Astrocyte of the cerebellum (primary cell): ENCODE measurements around the gene CLEC3B.
A peak's percentile ranks its signal among the peaks of the same experiment; 100 is the strongest.
"Not testable (repeated sequence)": the region's sequence is repeated elsewhere in the genome, so short reads cannot be mapped to it uniquely, and the experiment has no call there.

Experiments
- DNase-seq: peaks from one replicate; pipeline ENCODE4 v3.0.0-alpha.2; 2011; ENCODE audit warnings: low read depth
- H3K4me3 ChIP-seq: 2 replicates; pipeline ENCODE4 v1.5.1; 2011; ENCODE audit warnings: mild to moderate bottlenecking, low read depth, low read length, moderate library complexity
- in situ Hi-C: cut with HindIII; loops from 2 replicates; pipeline ENCODE4 v1.10.0; 2017; ENCODE audit warnings: low sequenced_read_pairs
- TF ChIP-seq, protein P1 (sequence below): IDR thresholded peaks from 2 replicates; pipeline ENCODE4 v1.5.1; 2012; ENCODE audit warnings: low read length, low read depth, moderate library complexity, mild to moderate bottlenecking; ENCODE audit errors: missing control alignments

CLEC3B gene

DNA sequence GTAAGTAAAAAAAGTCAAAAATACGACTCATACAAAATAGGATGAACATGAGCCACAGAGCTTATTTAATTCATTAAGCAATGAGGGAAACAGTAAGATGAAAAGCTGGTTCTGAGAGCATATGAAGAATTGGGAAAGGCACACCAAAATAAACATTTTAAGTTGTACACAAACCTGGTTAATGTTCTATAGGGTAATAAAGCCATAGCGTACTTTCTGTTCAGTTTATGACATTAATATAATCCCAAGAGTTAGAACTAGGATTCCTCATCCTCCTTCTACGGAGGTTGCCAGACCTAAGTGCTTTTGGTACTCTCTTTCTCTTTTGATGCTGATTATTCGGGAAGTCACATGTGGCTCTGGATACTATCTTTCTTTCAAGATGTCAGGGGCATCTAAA lies 41.4 kb downstream of the CLEC3B start:
- TF ChIP-seq, protein P1, sequence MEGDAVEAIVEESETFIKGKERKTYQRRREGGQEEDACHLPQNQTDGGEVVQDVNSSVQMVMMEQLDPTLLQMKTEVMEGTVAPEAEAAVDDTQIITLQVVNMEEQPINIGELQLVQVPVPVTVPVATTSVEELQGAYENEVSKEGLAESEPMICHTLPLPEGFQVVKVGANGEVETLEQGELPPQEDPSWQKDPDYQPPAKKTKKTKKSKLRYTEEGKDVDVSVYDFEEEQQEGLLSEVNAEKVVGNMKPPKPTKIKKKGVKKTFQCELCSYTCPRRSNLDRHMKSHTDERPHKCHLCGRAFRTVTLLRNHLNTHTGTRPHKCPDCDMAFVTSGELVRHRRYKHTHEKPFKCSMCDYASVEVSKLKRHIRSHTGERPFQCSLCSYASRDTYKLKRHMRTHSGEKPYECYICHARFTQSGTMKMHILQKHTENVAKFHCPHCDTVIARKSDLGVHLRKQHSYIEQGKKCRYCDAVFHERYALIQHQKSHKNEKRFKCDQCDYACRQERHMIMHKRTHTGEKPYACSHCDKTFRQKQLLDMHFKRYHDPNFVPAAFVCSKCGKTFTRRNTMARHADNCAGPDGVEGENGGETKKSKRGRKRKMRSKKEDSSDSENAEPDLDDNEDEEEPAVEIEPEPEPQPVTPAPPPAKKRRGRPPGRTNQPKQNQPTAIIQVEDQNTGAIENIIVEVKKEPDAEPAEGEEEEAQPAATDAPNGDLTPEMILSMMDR, result no peak
- in situ Hi-C loops, result no loop called here
- no peak for DNase-seq
- no peak overlapping the region for H3K4me3 ChIP-seq

- in situ Hi-C loops, result no loop called here
- TF ChIP-seq, protein P1, result no peak
- no peak for DNase-seq
Measured at GRCh38 chr3:45067941-45068340, 41.8 kb downstream of the CLEC3B start.

DNA sequence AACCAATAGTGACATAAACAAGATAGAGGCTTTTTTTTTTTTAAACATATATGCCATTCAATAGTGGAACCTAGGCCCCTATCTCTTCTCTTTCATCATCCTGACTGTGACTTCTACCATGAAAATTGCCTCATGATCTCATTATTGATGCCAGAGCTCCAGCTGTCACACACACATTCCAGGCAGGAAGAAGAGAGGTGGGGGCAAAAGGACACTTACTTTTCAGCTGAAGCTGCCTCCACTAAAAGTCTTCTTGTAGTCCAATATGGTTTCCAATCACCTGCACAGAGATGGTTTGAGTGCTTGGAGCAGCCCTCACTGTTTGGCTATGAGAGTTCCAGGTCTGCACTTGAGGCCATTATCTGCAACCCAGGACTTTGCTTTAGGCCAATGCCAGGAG lies 45.0 kb downstream of the CLEC3B start:
- DNase-seq, result no peak
- TF ChIP-seq, protein P1, result no peak
- in situ Hi-C loops, result no loop called here
- no peak overlapping the region for H3K4me3 ChIP-seq

More at GRCh38 chr3:45067941-45068340, 41.8 kb downstream of the CLEC3B start:
- no peak overlapping the region for H3K4me3 ChIP-seq

GRCh38 chr3:45075821-45076625 lies 49.9 kb downstream of the CLEC3B start:
- TF ChIP-seq, protein P1, result no peak
- DNase-seq, result no peak
- H3K4me3 ChIP-seq, result no peak overlapping the region
- in situ Hi-C loops, result no loop called here

DNA sequence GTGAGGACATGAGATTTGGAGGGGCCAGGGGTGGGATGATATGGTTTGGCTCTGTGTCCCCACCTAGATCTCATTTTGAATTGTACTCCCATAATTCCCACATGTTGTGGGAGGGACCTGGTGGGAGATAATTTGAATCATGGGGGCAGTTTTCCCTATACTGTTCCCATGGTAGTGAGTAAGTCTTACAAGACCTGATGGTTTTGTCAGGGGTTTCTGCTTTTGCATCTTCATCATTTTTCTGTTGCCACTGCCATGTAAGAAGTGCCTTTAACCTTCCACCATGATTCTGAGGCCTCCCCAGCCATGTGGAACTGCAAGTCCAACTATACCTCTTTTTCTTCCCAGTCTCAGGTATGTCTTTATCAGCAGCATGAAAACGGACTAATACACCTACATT lies 52.2 kb downstream of the CLEC3B start:
- H3K4me3 ChIP-seq, in situ Hi-C loops, DNase-seq: not testable (repeated sequence)

DNA sequence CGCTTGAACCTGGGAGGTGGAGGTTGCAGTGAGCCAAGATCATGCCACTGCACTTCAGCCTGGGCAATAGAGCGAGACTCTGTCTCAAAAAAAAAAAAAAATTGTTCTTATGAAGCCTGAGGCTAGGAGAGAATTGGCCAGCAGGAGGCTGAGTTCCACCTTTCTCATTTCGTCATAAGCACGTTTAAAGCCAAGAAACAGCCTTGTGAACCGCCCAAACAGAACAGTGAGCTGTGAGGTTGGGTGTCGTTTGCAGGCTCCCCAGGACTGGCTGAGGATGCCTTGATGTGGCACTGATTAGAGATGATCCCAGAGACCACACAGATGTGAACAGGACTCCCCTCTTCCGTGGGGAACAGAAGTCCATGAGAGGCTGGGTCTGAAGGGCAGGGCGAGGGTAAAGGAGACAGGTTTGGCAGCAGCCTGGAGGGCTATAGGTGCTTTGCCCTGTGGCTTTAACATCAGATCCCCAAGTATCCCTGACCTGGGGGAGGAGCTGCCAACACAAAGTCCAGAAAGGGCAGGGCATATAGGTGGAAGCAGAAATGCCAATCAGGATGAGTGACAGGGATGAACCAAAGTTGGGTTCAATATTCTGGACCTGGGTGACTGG lies 52.9 kb downstream of the CLEC3B start:
- in situ Hi-C loops, result no loop called here
- no peak for DNase-seq
- TF ChIP-seq, protein P1, result peak; percentile 28
- no peak overlapping the region for H3K4me3 ChIP-seq

- TF ChIP-seq, protein P1, result no peak
- in situ Hi-C loops, result no loop called here
- DNase-seq, result no peak
- H3K4me3 ChIP-seq, result no peak overlapping the region
Measured at GRCh38 chr3:45079715-45080114, 53.6 kb downstream of the CLEC3B start.
